HEK293 (cell line): ENCODE data around the gene FAM117B.

Experiments used
- CTCF ChIA-PET: fragments of 350-600 bp; formaldehyde crosslinking; extraction: SDS; loops from one replicate; lab custom pipeline; 2021; ENCODE audit warnings: antibody characterized with exemption; lab: Yijun Ruan, JAX
- POLR2A ChIA-PET: fragments of 300-600 bp; formaldehyde crosslinking; extraction: SDS; loops from one replicate; lab custom pipeline; 2020; ENCODE audit warnings: antibody characterized with exemption, inconsistent platforms; lab: Yijun Ruan, JAX
- H3K27ac ChIP-seq: fragments of 200-500 bp; sonication (Bioruptor generic); 2 replicates; pipeline ENCODE4 v1.5.1; 2014; ENCODE audit warnings: low read depth, low read length, control low read depth, inconsistent platforms; ENCODE audit errors: extremely low read depth
- H3K36me3 ChIP-seq, 2 experiments: fragments of 200-500 bp in 1 of 2; sonication (Bioruptor generic) in 1 of 2; 1 replicate in 1 of 2; 2 replicates in 1 of 2; pipeline ENCODE4 v1.5.1; 2014 to 2017; ENCODE audit warnings: inconsistent platforms in 2 of 2, low read length in 2 of 2; ENCODE audit not compliant: control insufficient read depth in 2 of 2, insufficient read depth in 1 of 2
- H3K4me1 ChIP-seq: fragments of 200-500 bp; sonication (Bioruptor generic); 2 replicates; pipeline ENCODE4 v1.5.1; 2014; ENCODE audit warnings: mild to moderate bottlenecking, low read length, inconsistent platforms; ENCODE audit not compliant: control insufficient read depth, insufficient read depth
- H3K4me3 ChIP-seq: 2 replicates; pipeline ENCODE4 v1.5.1; 2011; ENCODE audit warnings: low read depth, mild to moderate bottlenecking, control low read depth, low read length, moderate library complexity
- H3K9me3 ChIP-seq: fragments of 200-500 bp; sonication (Bioruptor generic); 2 replicates; pipeline ENCODE4 v1.5.1; 2014; ENCODE audit warnings: low read depth, low read length, inconsistent platforms; ENCODE audit not compliant: control insufficient read depth, insufficient read depth
- BCL11A ChIP-seq: fragments of 450-650 bp; formaldehyde crosslinking; IDR thresholded peaks from 2 replicates; pipeline ENCODE4 v1.5.1; 2016; ENCODE audit warnings: low read depth, missing biosample characterization, missing genetic modification characterization
- GLI4 ChIP-seq: fragments of 450-650 bp; formaldehyde crosslinking; IDR thresholded peaks from 2 replicates; pipeline ENCODE4 v1.5.1; 2016; ENCODE audit warnings: missing biosample characterization, missing genetic modification characterization
- HOXD13 ChIP-seq: sonication (generic); formaldehyde crosslinking; IDR thresholded peaks from 2 replicates; pipeline ENCODE4 v1.8.0; 2022; ENCODE audit warnings: missing genetic modification reagents, borderline replicate concordance
- KLF8 ChIP-seq: fragments of 450-650 bp; formaldehyde crosslinking; IDR thresholded peaks from 2 replicates; pipeline ENCODE4 v1.5.1; 2016; ENCODE audit warnings: missing biosample characterization, missing genetic modification characterization
- KLF9 ChIP-seq: fragments of 450-650 bp; formaldehyde crosslinking; IDR thresholded peaks from 2 replicates; pipeline ENCODE4 v1.5.1; 2016; ENCODE audit warnings: missing biosample characterization, missing genetic modification characterization, low read depth
- OSR2 ChIP-seq: fragments of 450-650 bp; formaldehyde crosslinking; IDR thresholded peaks from 2 replicates; pipeline ENCODE4 v1.5.1; 2016; ENCODE audit warnings: missing biosample characterization, missing genetic modification characterization
- PRDM1 ChIP-seq: fragments of 450-650 bp; formaldehyde crosslinking; IDR thresholded peaks from 2 replicates; pipeline ENCODE4; 2016; ENCODE audit warnings: missing biosample characterization, missing genetic modification characterization
- WT1 ChIP-seq: fragments of 450-650 bp; formaldehyde crosslinking; IDR thresholded peaks from 2 replicates; pipeline ENCODE4 v1.5.1; 2016; ENCODE audit warnings: missing biosample characterization, missing genetic modification characterization
- ZFP37 ChIP-seq: fragments of 450-650 bp; formaldehyde crosslinking; IDR thresholded peaks from 2 replicates; pipeline ENCODE4 v1.5.1; 2016; ENCODE audit warnings: missing biosample characterization, missing genetic modification characterization
- ZNF157 ChIP-seq: fragments of 450-650 bp; formaldehyde crosslinking; IDR thresholded peaks from 2 replicates; pipeline ENCODE4 v1.5.1; 2016; ENCODE audit warnings: missing biosample characterization, missing genetic modification characterization
- ZNF169 ChIP-seq: fragments of 450-650 bp; formaldehyde crosslinking; IDR thresholded peaks from 2 replicates; pipeline ENCODE4 v1.5.1; 2016; ENCODE audit warnings: missing biosample characterization, missing genetic modification characterization
- ZNF175 ChIP-seq: fragments of 450-650 bp; formaldehyde crosslinking; IDR thresholded peaks from 2 replicates; pipeline ENCODE4 v1.5.1; 2016; ENCODE audit warnings: missing biosample characterization, missing genetic modification characterization
- ZNF302 ChIP-seq: fragments of 450-650 bp; formaldehyde crosslinking; IDR thresholded peaks from 2 replicates; pipeline ENCODE4 v1.5.1; 2016; ENCODE audit warnings: missing biosample characterization, missing genetic modification characterization, low read depth
- ZNF311 ChIP-seq: fragments of 450-650 bp; formaldehyde crosslinking; IDR thresholded peaks from 2 replicates; pipeline ENCODE4 v1.5.1; 2017; ENCODE audit warnings: missing biosample characterization, missing genetic modification characterization, borderline replicate concordance
- ZNF37A ChIP-seq: fragments of 450-650 bp; IDR thresholded peaks from 2 replicates; pipeline ENCODE4 v1.5.1; 2018; ENCODE audit warnings: missing biosample characterization, missing genetic modification characterization
- ZNF404 ChIP-seq: fragments of 450-650 bp; formaldehyde crosslinking; IDR thresholded peaks from 2 replicates; pipeline ENCODE4 v1.5.1; 2017; ENCODE audit warnings: missing biosample characterization, missing genetic modification characterization
- ZNF514 ChIP-seq: fragments of 450-650 bp; formaldehyde crosslinking; IDR thresholded peaks from 2 replicates; pipeline ENCODE4 v1.5.1; 2016; ENCODE audit warnings: missing biosample characterization, missing genetic modification characterization
- ZNF560 ChIP-seq: fragments of 450-650 bp; formaldehyde crosslinking; IDR thresholded peaks from 2 replicates; pipeline ENCODE4 v1.5.1; 2017; ENCODE audit warnings: missing biosample characterization, missing genetic modification characterization, borderline replicate concordance
- ZNF585B ChIP-seq: fragments of 450-650 bp; formaldehyde crosslinking; IDR thresholded peaks from 2 replicates; pipeline ENCODE4 v1.5.1; 2016; ENCODE audit warnings: missing biosample characterization, missing genetic modification characterization
- ZNF629 ChIP-seq: fragments of 450-650 bp; formaldehyde crosslinking; IDR thresholded peaks from 2 replicates; pipeline ENCODE4 v1.5.1; 2017; ENCODE audit warnings: missing biosample characterization, missing genetic modification characterization
- ZNF677 ChIP-seq: fragments of 450-650 bp; IDR thresholded peaks from 2 replicates; pipeline ENCODE4 v1.5.0; 2018; ENCODE audit warnings: missing biosample characterization, mild to moderate bottlenecking, missing genetic modification characterization, moderate library complexity
- ZNF701 ChIP-seq: fragments of 450-650 bp; formaldehyde crosslinking; IDR thresholded peaks from 2 replicates; pipeline ENCODE4 v1.5.1; 2016; ENCODE audit warnings: missing biosample characterization, missing genetic modification characterization
- ZNF792 ChIP-seq: fragments of 450-650 bp; formaldehyde crosslinking; IDR thresholded peaks from 2 replicates; pipeline ENCODE4 v1.5.1; 2016; ENCODE audit warnings: missing biosample characterization, missing genetic modification characterization
- ZSCAN30 ChIP-seq: fragments of 450-650 bp; IDR thresholded peaks from 2 replicates; pipeline ENCODE4 v1.5.1; 2018; ENCODE audit warnings: missing biosample characterization, mild to moderate bottlenecking, missing genetic modification characterization, moderate library complexity
- TF ChIP-seq, protein P1 (sequence below): fragments of 450-650 bp; formaldehyde crosslinking; IDR thresholded peaks from 2 replicates; pipeline ENCODE4 v1.5.1; 2016; ENCODE audit warnings: missing biosample characterization, missing genetic modification characterization
- TF ChIP-seq, protein P2 (sequence below): fragments of 450-650 bp; formaldehyde crosslinking; IDR thresholded peaks from 2 replicates; pipeline ENCODE4 v1.5.1; 2016; ENCODE audit warnings: missing biosample characterization, missing genetic modification characterization, low read depth
- TF ChIP-seq, protein P3 (sequence below): fragments of 450-650 bp; formaldehyde crosslinking; IDR thresholded peaks from 2 replicates; pipeline ENCODE4 v1.5.1; 2016; ENCODE audit warnings: missing biosample characterization, missing genetic modification characterization, borderline replicate concordance

FAM117B gene

DNA sequence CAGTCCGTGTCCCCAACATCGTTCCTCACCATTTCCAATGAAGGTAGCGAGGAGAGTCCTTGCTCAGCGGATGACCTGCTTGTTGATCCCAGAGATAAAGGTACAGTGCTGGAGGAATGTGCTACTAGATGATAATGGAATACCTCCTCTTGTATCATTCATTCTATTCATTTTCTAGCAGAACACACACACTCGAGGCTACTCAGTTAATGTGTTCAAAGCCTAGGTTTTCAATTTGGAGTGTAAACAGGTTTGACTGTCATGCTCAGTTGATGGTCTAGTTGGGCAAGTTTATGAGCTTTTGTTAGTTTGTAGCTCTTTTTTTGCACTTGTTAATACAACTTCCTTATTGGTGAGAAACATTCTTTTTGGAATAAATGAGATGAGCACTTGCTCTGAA lies 122.6 kb downstream of the FAM117B start:
- H3K4me1 ChIP-seq, result no peaks in the 10 kb centered on the region
- H3K4me3 ChIP-seq, result no peak overlapping the region
- H3K9me3 ChIP-seq, result no peaks in the 10 kb centered on the region
- H3K36me3 ChIP-seq, result peaks cover 15 to 41% of the 10 kb centered on the region in 2 experiments
- no peak overlapping the region for H3K27ac ChIP-seq
- POLR2A ChIA-PET, result no interaction called here
- TF ChIP-seq ZNF169 (tag by site-specific recombination) (no peak), ZSCAN30 (no peak), ZNF560 (tag by site-specific recombination) (no peak), OSR2 (tag by site-specific recombination) (no peak), ZNF175 (tag by site-specific recombination) (no peak), KLF9 (no peak)
- TF ChIP-seq, protein P1, sequence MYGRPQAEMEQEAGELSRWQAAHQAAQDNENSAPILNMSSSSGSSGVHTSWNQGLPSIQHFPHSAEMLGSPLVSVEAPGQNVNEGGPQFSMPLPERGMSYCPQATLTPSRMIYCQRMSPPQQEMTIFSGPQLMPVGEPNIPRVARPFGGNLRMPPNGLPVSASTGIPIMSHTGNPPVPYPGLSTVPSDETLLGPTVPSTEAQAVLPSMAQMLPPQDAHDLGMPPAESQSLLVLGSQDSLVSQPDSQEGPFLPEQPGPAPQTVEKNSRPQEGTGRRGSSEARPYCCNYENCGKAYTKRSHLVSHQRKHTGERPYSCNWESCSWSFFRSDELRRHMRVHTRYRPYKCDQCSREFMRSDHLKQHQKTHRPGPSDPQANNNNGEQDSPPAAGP, result no peak
- CTCF ChIA-PET, result no interaction called here

DNA sequence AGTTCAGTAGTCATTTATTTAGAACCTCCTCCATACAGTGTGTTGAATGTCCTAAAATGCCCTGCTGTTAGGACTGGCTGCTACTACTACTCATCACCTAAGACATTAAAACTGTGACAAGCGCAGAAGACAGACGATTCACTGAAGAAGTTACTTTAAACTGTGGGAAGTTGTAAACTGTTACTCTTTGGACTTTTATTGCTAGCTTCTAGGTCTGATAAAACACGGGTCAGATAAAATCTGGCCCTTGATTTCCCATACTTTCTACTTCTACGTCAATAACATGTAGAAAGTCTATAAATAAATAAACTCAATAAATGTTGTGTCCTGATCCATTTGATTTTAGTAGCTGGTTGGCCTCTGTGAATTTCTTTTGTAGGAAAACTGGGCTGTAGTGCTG lies 123.4 kb downstream of the FAM117B start:
- POLR2A ChIA-PET, result no interaction called here
- Histone ChIP-seq H3K27ac (no peak overlapping the region), H3K4me1 (no peaks in the 10 kb centered on the region), H3K4me3 (no peak overlapping the region), H3K36me3 (peaks cover 15 to 41% of the 10 kb centered on the region in 2 experiments), H3K9me3 (no peaks in the 10 kb centered on the region)
- TF ChIP-seq ZNF585B (no peak), ZNF311 (tag by site-specific recombination) (no peak), KLF8 (no peak), WT1 (tag by site-specific recombination) (no peak), ZFP37 (tag by site-specific recombination) (no peak), ZNF169 (tag by site-specific recombination) (no peak), BCL11A (tag by site-specific recombination) (no peak), PRDM1 (tag by site-specific recombination) (no peak), ZNF677 (no peak)
- TF ChIP-seq, protein P2, sequence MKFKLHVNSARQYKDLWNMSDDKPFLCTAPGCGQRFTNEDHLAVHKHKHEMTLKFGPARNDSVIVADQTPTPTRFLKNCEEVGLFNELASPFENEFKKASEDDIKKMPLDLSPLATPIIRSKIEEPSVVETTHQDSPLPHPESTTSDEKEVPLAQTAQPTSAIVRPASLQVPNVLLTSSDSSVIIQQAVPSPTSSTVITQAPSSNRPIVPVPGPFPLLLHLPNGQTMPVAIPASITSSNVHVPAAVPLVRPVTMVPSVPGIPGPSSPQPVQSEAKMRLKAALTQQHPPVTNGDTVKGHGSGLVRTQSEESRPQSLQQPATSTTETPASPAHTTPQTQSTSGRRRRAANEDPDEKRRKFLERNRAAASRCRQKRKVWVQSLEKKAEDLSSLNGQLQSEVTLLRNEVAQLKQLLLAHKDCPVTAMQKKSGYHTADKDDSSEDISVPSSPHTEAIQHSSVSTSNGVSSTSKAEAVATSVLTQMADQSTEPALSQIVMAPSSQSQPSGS, result no peak
- CTCF ChIA-PET, result interaction anchor here (0.5 to 0.6 kb wide), 2 partner anchors 169 to 410 kb away, joined by 3 read pairs; no protein-coding TSS in a partner anchor

DNA sequence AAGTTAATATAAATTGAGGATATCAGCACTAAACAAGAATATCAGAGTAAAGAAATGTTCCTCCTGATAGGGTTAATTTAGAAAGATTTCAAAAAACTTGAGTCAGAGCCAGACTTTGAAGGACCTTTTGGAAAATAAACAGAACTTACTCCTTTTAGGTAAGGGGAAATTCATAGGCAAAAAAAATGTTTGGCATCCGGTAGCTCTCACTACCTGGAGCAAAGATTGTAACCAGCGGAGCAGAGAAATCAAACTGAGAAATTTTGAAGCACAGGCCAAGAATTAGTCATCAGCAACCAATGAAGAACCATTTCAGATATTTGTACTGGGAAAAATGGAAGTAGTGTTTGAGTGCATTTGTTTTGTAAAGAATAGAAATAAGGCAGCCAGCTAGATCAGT lies 123.8 kb downstream of the FAM117B start:
- Histone ChIP-seq H3K36me3 (peaks cover 15 to 41% of the 10 kb centered on the region in 2 experiments), H3K27ac (no peak overlapping the region), H3K4me1 (no peaks in the 10 kb centered on the region), H3K4me3 (no peak overlapping the region), H3K9me3 (no peaks in the 10 kb centered on the region)
- POLR2A ChIA-PET, result no interaction called here
- CTCF ChIA-PET, result interaction anchor here (0.5 to 0.6 kb wide), 2 partner anchors 170 to 409 kb away, joined by 3 read pairs; no protein-coding TSS in a partner anchor
- TF ChIP-seq, protein P3, sequence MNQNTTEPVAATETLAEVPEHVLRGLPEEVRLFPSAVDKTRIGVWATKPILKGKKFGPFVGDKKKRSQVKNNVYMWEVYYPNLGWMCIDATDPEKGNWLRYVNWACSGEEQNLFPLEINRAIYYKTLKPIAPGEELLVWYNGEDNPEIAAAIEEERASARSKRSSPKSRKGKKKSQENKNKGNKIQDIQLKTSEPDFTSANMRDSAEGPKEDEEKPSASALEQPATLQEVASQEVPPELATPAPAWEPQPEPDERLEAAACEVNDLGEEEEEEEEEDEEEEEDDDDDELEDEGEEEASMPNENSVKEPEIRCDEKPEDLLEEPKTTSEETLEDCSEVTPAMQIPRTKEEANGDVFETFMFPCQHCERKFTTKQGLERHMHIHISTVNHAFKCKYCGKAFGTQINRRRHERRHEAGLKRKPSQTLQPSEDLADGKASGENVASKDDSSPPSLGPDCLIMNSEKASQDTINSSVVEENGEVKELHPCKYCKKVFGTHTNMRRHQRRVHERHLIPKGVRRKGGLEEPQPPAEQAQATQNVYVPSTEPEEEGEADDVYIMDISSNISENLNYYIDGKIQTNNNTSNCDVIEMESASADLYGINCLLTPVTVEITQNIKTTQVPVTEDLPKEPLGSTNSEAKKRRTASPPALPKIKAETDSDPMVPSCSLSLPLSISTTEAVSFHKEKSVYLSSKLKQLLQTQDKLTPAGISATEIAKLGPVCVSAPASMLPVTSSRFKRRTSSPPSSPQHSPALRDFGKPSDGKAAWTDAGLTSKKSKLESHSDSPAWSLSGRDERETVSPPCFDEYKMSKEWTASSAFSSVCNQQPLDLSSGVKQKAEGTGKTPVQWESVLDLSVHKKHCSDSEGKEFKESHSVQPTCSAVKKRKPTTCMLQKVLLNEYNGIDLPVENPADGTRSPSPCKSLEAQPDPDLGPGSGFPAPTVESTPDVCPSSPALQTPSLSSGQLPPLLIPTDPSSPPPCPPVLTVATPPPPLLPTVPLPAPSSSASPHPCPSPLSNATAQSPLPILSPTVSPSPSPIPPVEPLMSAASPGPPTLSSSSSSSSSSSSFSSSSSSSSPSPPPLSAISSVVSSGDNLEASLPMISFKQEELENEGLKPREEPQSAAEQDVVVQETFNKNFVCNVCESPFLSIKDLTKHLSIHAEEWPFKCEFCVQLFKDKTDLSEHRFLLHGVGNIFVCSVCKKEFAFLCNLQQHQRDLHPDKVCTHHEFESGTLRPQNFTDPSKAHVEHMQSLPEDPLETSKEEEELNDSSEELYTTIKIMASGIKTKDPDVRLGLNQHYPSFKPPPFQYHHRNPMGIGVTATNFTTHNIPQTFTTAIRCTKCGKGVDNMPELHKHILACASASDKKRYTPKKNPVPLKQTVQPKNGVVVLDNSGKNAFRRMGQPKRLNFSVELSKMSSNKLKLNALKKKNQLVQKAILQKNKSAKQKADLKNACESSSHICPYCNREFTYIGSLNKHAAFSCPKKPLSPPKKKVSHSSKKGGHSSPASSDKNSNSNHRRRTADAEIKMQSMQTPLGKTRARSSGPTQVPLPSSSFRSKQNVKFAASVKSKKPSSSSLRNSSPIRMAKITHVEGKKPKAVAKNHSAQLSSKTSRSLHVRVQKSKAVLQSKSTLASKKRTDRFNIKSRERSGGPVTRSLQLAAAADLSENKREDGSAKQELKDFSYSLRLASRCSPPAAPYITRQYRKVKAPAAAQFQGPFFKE (tag by site-specific recombination), result no peak
- TF ChIP-seq GLI4 (tag by site-specific recombination), result no peak
- no peak for TF ChIP-seq ZNF302 (tag by site-specific recombination)
- TF ChIP-seq ZNF157 (tag by site-specific recombination), result no peak
- TF ChIP-seq ZNF792 (tag by site-specific recombination), result no peak
- no peak for TF ChIP-seq ZNF629 (tag by site-specific recombination)
- TF ChIP-seq ZNF37A (tag by site-specific recombination), result no peak
- TF ChIP-seq ZNF404 (tag by site-specific recombination), result no peak
- TF ChIP-seq ZFP37 (tag by site-specific recombination), result no peak
- no peak for TF ChIP-seq HOXD13 (CRISPR knock-in tag)
- no peak for TF ChIP-seq ZNF514 (tag by site-specific recombination)
- no peak for TF ChIP-seq ZNF701 (tag by site-specific recombination)
